Hepatocyte (in vitro differentiated cells): ENCODE measurements around the gene SCN1A. TPM values are rescaled to one million over a fixed set of nuclear protein-coding genes. Genes with fewer than 3 reads are reported as not detected.

Experiments used
- DNase-seq: peaks from one replicate; pipeline ENCODE4 v3.0.0-alpha.2; 2016; ENCODE audit warnings: low spot score
- H2AFZ ChIP-seq: fragments of 200-600 bp; sonication (generic); 2 replicates; pipeline ENCODE4 v1.6.0; 2016; ENCODE audit warnings: antibody characterized with exemption, mild to moderate bottlenecking
- H3K27ac ChIP-seq: fragments of 200-600 bp; sonication (generic); 2 replicates; pipeline ENCODE4 v1.5.1; 2016; ENCODE audit warnings: mild to moderate bottlenecking
- H3K27me3 ChIP-seq: fragments of 200-600 bp; sonication (generic); 2 replicates; pipeline ENCODE4 v1.6.1; 2016
- H3K36me3 ChIP-seq: fragments of 200-600 bp; sonication (generic); replicated peaks from 2 replicates; pipeline ENCODE4 v1.5.1; 2016; ENCODE audit warnings: low read depth; ENCODE audit not compliant: insufficient read depth
- H3K4me1 ChIP-seq: fragments of 200-600 bp; sonication (generic); 2 replicates; pipeline ENCODE4 v1.5.1; 2016; ENCODE audit warnings: mild to moderate bottlenecking, moderate library complexity; ENCODE audit not compliant: insufficient read depth
- H3K4me2 ChIP-seq: fragments of 200-600 bp; sonication (generic); 2 replicates; pipeline ENCODE4 v1.6.0; 2016
- H3K4me3 ChIP-seq: fragments of 200-600 bp; sonication (generic); 2 replicates; pipeline ENCODE4 v1.5.1; 2016; ENCODE audit warnings: mild to moderate bottlenecking
- H3K79me2 ChIP-seq: fragments of 200-600 bp; sonication (generic); 2 replicates; pipeline ENCODE4 v1.6.0; 2017; ENCODE audit warnings: mild to moderate bottlenecking
- H3K9me2 ChIP-seq: fragments of 200-600 bp; sonication (generic); replicated peaks from 2 replicates; pipeline ENCODE4 v1.6.0; 2017; ENCODE audit warnings: mild to moderate bottlenecking; ENCODE audit not compliant: insufficient read depth
- H3K9me3 ChIP-seq: fragments of 200-600 bp; sonication (generic); 2 replicates; pipeline ENCODE4 v1.5.1; 2016; ENCODE audit warnings: low read depth, mild to moderate bottlenecking
- H4K20me1 ChIP-seq: fragments of 200-600 bp; sonication (generic); 2 replicates; pipeline ENCODE4 v1.6.0; 2016; ENCODE audit warnings: mild to moderate bottlenecking; ENCODE audit not compliant: insufficient read depth, poor library complexity, severe bottlenecking
- EZH2 ChIP-seq: fragments of 200-600 bp; sonication (generic); IDR thresholded peaks from 2 replicates; pipeline ENCODE4 v1.6.1; 2016; ENCODE audit warnings: antibody characterized with exemption, mild to moderate bottlenecking, borderline replicate concordance
- EZH2phosphoT487 ChIP-seq: fragments of 200-600 bp; sonication (generic); IDR thresholded peaks from one replicate; pipeline ENCODE4 v1.6.1; 2018; ENCODE audit warnings: antibody characterized with exemption, mild to moderate bottlenecking, low read depth, moderate library complexity; ENCODE audit not compliant: unreplicated experiment, severe bottlenecking
- WGBS: methylation state at CpG from one replicate; pipeline ENCODE4 v1.1.6; 2016; ENCODE audit warnings: low lambda C conversion rate; ENCODE audit errors: missing lambda C conversion rate; 5-methylcytosine and 5-hydroxymethylcytosine counted together
- polyA plus RNA-seq: library from polyadenylated mRNA; unstranded; fragments of >200 nt; fragmentation: Nextera tagmentation; extraction: Ambion mirVana; gene quantifications from 2 replicates; pipeline ENCODE4 v1.2.1, GENCODE V29; 2016
- total RNA-seq: library from RNA; depleted of rRNA; stranded (reverse); fragments of >200 nt; gene quantifications from 2 replicates; pipeline ENCODE4 v1.2.3, GENCODE V29; 2014
- TF ChIP-seq, protein P1 (sequence below): fragments of 200-600 bp; sonication (generic); IDR thresholded peaks from 2 replicates; pipeline ENCODE4 v1.5.1; 2016; ENCODE audit warnings: antibody characterized with exemption, mild to moderate bottlenecking; ENCODE audit not compliant: poor library complexity

Gene SCN1A
- total and polyA plus RNA-seq, 2 experiments from 2014 or later = 0.03 TPM; not detected in 1

DNA sequence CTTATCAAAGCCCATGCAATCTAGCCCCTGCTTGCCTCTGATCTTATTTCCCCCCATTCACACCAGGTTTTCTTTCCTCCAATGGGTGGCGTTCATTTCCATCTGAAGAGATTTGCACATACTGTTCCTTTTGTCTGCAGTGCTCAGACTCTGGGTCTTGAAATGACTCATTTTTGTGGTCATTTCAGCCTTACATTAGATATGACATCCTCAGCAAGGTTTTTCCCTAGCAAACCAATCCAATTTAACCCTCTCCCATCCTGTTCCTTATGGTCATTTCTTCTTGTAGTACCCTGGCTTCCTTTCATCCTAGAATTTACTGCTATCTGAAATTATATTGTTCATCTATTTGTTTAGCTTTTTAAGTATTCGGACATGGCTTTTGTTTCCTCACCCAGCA, 42.5 kb upstream of the SCN1A start:
- 81% methylated on average over 2 of the region's 2 CpGs for WGBS
- no peak for DNase-seq
- H3K27me3 ChIP-seq = no peaks in the 10 kb centered on the region
- no peak for TF ChIP-seq EZH2
- TF ChIP-seq EZH2phosphoT487 = no peak
- TF ChIP-seq, protein P1, sequence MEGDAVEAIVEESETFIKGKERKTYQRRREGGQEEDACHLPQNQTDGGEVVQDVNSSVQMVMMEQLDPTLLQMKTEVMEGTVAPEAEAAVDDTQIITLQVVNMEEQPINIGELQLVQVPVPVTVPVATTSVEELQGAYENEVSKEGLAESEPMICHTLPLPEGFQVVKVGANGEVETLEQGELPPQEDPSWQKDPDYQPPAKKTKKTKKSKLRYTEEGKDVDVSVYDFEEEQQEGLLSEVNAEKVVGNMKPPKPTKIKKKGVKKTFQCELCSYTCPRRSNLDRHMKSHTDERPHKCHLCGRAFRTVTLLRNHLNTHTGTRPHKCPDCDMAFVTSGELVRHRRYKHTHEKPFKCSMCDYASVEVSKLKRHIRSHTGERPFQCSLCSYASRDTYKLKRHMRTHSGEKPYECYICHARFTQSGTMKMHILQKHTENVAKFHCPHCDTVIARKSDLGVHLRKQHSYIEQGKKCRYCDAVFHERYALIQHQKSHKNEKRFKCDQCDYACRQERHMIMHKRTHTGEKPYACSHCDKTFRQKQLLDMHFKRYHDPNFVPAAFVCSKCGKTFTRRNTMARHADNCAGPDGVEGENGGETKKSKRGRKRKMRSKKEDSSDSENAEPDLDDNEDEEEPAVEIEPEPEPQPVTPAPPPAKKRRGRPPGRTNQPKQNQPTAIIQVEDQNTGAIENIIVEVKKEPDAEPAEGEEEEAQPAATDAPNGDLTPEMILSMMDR = no peak
- H3K27ac ChIP-seq = no peak overlapping the region
- no peaks in the 10 kb centered on the region for H4K20me1 ChIP-seq
- H3K79me2 ChIP-seq = no peaks in the 10 kb centered on the region
- H3K4me2 ChIP-seq = no peak overlapping the region
- H3K4me1 ChIP-seq = no peaks in the 10 kb centered on the region
- H3K4me3 ChIP-seq = no peak overlapping the region
- no peaks in the 10 kb centered on the region for H3K36me3 ChIP-seq
- H3K9me3 ChIP-seq = no peaks in the 10 kb centered on the region
- no peaks in the 10 kb centered on the region for H3K9me2 ChIP-seq
- H2AFZ ChIP-seq = no peak overlapping the region

DNA sequence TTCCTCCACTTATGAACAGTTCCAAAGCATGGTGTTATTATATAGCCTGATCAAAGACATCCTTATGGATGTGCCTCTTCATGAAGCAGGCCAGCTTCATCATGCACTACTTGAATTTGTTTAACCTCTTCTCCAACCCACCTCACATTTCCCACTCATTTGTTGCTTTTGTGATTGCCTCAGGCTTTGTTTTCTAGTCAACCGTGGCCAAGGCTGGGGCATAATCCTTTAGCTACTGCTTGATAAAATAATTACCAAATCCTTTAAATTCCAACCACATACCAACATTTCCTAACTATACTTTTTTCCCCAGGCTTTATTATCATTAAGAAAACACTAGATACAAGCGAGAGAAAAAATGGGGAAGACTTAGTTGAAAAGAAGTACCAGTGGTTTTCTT, 39.6 kb upstream of the SCN1A start:
- Histone ChIP-seq H3K4me2 (no peak overlapping the region), H2AFZ (no peak overlapping the region), H3K4me1 (no peaks in the 10 kb centered on the region), H4K20me1 (no peaks in the 10 kb centered on the region), H3K79me2 (no peaks in the 10 kb centered on the region), H3K27me3 (no peaks in the 10 kb centered on the region), H3K9me2 (no peaks in the 10 kb centered on the region), H3K9me3 (no peaks in the 10 kb centered on the region), H3K27ac (no peak overlapping the region), H3K4me3 (no peak overlapping the region), H3K36me3 (no peaks in the 10 kb centered on the region)
- 34% methylated on average over 2 of the region's 2 CpGs for WGBS
- TF ChIP-seq EZH2phosphoT487 (no peak), EZH2 (no peak)
- TF ChIP-seq, protein P1 = no peak
- no peak for DNase-seq

DNA sequence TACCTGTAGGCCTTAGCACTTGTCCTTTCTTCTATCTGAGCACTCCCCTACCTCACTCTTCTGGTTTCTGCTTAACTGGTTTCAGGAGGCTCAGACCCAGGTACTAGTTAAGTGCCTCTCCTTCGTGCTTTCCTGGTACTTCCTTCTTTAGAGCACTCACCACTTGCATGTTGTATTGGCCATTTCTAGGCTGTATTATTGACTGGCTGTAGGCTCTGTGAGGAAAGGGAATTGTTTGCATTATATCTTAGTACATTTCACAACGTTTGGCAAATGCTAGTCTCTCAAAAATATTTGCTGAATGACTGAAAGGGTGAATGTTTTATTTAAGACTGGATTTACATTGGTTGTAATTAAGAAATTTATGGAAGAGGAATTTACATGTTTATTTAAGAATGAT, 36.0 kb upstream of the SCN1A start:
- Histone ChIP-seq H3K27me3 (no peaks in the 10 kb centered on the region), H2AFZ (no peak overlapping the region), H3K27ac (no peak overlapping the region), H3K4me3 (no peak overlapping the region), H3K9me2 (no peaks in the 10 kb centered on the region), H3K4me2 (no peak overlapping the region), H3K4me1 (no peaks in the 10 kb centered on the region), H3K36me3 (no peaks in the 10 kb centered on the region), H3K79me2 (no peaks in the 10 kb centered on the region), H3K9me3 (no peaks in the 10 kb centered on the region), H4K20me1 (no peaks in the 10 kb centered on the region)
- no peak for DNase-seq
- TF ChIP-seq EZH2phosphoT487 (no peak), EZH2 (no peak)
- TF ChIP-seq, protein P1 = no peak
- WGBS = 59% methylated on average over 2 of the region's 2 CpGs

DNA sequence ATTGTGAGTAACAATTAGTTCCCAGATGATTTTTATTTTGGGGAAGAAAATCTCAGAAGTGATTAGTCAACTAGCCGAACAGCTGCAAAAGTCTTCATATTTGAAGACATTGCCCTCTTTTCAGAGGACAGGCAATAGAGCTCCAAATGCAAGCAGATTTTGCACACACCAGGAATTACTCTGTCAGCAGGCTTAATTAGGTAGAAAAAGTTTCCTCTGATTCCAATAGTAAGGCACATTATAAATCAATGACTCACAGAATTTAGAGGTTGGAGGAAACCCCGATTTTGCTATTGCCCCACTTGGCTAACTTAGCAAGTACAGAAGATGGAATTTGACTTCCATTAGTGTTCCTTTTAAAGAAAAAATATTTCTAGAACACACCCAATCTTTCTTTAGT, 30.7 kb upstream of the SCN1A start:
- Histone ChIP-seq H3K9me3 (no peaks in the 10 kb centered on the region), H3K79me2 (no peaks in the 10 kb centered on the region), H3K27ac (no peak overlapping the region), H3K9me2 (no peaks in the 10 kb centered on the region), H3K4me1 (no peaks in the 10 kb centered on the region), H3K4me2 (no peak overlapping the region), H3K27me3 (no peaks in the 10 kb centered on the region), H4K20me1 (no peaks in the 10 kb centered on the region), H3K4me3 (no peak overlapping the region), H3K36me3 (no peaks in the 10 kb centered on the region), H2AFZ (no peak overlapping the region)
- WGBS = 96% methylated on average over 2 of the region's 2 CpGs
- no peak for DNase-seq
- TF ChIP-seq, protein P1 = no peak
- TF ChIP-seq EZH2phosphoT487 (no peak), EZH2 (no peak)
